Bone marrow (tissue), 2 donors: Measurements from ENCODE around the gene EVA1C.

Experiments used
- DNase-seq, 2 donors: peaks; one replicate each; lab custom pipeline; 2025; lab: John Stamatoyannopoulos, UW

The EVA1C gene

DNA sequence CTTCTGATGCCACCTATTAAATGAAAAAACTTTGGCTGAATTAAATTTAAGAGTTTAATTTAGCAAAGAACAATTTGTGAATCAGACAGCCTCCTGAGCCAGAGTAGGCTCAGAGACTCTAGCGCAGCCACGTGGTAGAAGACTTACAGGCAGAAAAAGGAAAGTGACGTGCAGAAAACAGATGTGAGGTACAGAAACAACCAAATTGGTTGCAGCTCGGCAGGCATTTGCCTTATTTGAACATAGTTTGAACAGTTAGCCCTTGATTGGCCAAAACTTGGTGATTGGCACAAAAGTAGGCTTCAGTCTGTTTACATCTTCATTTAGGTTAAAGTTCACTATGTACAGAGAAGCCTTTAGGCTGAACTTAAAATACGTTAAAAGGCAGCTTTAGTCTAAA is 149.9 kb downstream of the EVA1C start:
- no peak for DNase-seq

DNA sequence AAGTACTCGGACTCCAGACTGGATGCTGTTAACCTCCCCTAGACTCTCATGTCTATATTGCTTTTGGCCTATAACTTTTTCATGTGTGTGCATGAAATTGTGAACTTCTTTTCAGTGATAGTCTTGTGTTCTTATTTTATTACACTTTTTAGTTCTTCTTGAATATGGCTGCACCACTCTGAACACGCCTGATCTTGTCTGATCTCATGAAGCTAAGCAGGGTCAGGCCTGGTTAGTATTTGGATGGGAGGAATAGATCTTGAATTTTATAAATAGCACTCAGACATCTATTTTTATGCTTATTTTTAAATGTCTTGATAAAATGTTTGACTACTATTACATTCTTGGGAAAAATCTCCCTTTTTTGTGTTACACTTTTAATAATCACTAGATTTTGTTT is 150.4 kb downstream of the EVA1C start:
- no peak for DNase-seq
